ENCODE measurements around the gene ANO6. TPM values are rescaled to one million over a fixed set of nuclear protein-coding genes. Genes with fewer than 3 reads are reported as not detected.

ANO6 gene
- total and polyA plus RNA-seq, 10 donors = 2.3 to 38.5 (median 31.7) TPM

- H3K4me1 ChIP-seq = peaks cover 0 to 9% (median 0%) of the 10 kb centered on the region in 6 donors
- WGBS, 5 donors = 95 to 100% (median 100%) methylated on average over 1 of the region's 1 CpG
- H3K4me3 ChIP-seq = no peak overlapping the region
- no peak for DNase-seq
- intact Hi-C loops (cut with DNase I; ENCODE audit: low total_unique reads) = no loop called here
- TF ChIP-seq POLR2A (IDR thresholded peaks at IDR 0.05) (no peak), POLR2AphosphoS5 (IDR thresholded peaks at IDR 0.05) (no peak), CTCF (IDR thresholded peaks at IDR 0.05 in 8 of 11, conservative IDR thresholded peaks at IDR 0.05 in 3 of 11) (no peak)
- H3K27me3 ChIP-seq (replicated peaks in 1 of 7) = no peaks in the 10 kb centered on the region
- H3K27ac ChIP-seq = no peak overlapping the region
- H3K36me3 ChIP-seq = peaks cover 0 to 23% (median 0%) of the 10 kb centered on the region in 6 donors
- no peaks in the 10 kb centered on the region for H3K9me3 ChIP-seq
Measured at GRCh38 chr12:45281994-45282393, 66.1 kb downstream of the ANO6 start.

DNA sequence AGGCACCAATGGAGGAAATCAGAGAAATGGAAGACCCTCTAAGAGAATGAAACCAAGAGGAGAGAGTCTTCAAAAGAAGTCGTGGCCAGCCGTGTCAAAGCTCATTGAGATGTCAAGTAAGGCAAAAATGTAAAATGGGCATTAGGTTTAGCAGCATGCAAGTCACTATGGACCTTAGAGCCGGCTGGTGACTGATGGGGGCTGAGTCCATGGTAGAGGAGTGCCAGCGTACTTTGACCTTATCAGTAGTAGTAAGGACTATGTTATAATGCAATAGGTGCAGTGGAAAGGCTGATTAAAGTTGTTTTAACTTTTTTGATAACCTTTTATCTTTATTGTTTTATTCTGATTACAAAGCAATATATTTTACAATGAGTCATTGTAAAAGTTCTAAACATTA, 66.5 kb downstream of the ANO6 start:
- H3K4me3 ChIP-seq = no peak overlapping the region
- 95 to 99% (median 96%) methylated on average over 4 of the region's 4 CpGs for WGBS, 5 donors
- no peak for DNase-seq
- peaks cover 0 to 9% (median 0%) of the 10 kb centered on the region in 6 donors for H3K4me1 ChIP-seq
- H3K27ac ChIP-seq = no peak overlapping the region
- no peaks in the 10 kb centered on the region for H3K27me3 ChIP-seq (replicated peaks in 1 of 7)
- intact Hi-C loops (cut with DNase I; ENCODE audit: low total_unique reads) = no loop called here
- TF ChIP-seq CTCF (IDR thresholded peaks at IDR 0.05 in 8 of 11, conservative IDR thresholded peaks at IDR 0.05 in 3 of 11) = no peak
- H3K9me3 ChIP-seq = no peaks in the 10 kb centered on the region
- H3K36me3 ChIP-seq = peaks cover 0 to 23% (median 0%) of the 10 kb centered on the region in 6 donors

GRCh38 chr12:45284096-45284901, 68.4 kb downstream of the ANO6 start:
- Histone ChIP-seq H3K4me1 (peaks cover 0 to 9% (median 0%) of the 10 kb centered on the region in 6 donors), H3K27me3 (replicated peaks in 1 of 7) (no peaks in the 10 kb centered on the region), H3K27ac (no peak overlapping the region), H3K9me3 (no peaks in the 10 kb centered on the region), H3K36me3 (peaks cover 0 to 23% (median 0%) of the 10 kb centered on the region in 6 donors), H3K4me3 (no peak overlapping the region)
- no peak for DNase-seq
- 78 to 85% (median 83%) methylated on average over 8 of the region's 8 CpGs for WGBS, 5 donors
- TF ChIP-seq POLR2AphosphoS5 (IDR thresholded peaks at IDR 0.05) (no peak), POLR2A (IDR thresholded peaks at IDR 0.05) (no peak), CTCF (IDR thresholded peaks at IDR 0.05 in 8 of 11, conservative IDR thresholded peaks at IDR 0.05 in 3 of 11) (no peak)
- intact Hi-C loops (cut with DNase I; ENCODE audit: low total_unique reads) = no loop called here

- Histone ChIP-seq H3K4me1 (peaks cover 0 to 4% (median 0%) of the 10 kb centered on the region in 6 donors), H3K9me3 (no peaks in the 10 kb centered on the region), H3K27me3 (replicated peaks in 1 of 7) (no peaks in the 10 kb centered on the region), H3K36me3 (peaks cover 0 to 16% (median 0%) of the 10 kb centered on the region in 6 donors), H3K4me3 (no peak overlapping the region), H3K27ac (no peak overlapping the region)
- WGBS, 5 donors = 70 to 100% (median 97%) methylated on average over 2 of the region's 2 CpGs
- intact Hi-C loops (cut with DNase I; ENCODE audit: low total_unique reads) = no loop called here
- DNase-seq = no peak
- TF ChIP-seq POLR2A (IDR thresholded peaks at IDR 0.05) (no peak), CTCF (IDR thresholded peaks at IDR 0.05 in 8 of 11, conservative IDR thresholded peaks at IDR 0.05 in 3 of 11) (no peak), POLR2AphosphoS5 (IDR thresholded peaks at IDR 0.05) (no peak)
Measured at GRCh38 chr12:45285717-45286116, 69.8 kb downstream of the ANO6 start.
